Karpas-422 (cell line): ENCODE results near the gene STUB1. TPM values are rescaled to one million over a fixed set of nuclear protein-coding genes. Genes with fewer than 3 reads are reported as not detected.
"Not testable (repeated sequence)": the region's sequence is repeated elsewhere in the genome, so short reads cannot be mapped to it uniquely, and the experiment has no call there.

Source experiments
- DNase-seq: peaks from one replicate; pipeline ENCODE4 v3.0.0-alpha.2; 2015
- H2AFZ ChIP-seq: fragments of 200-600 bp; sonication (generic); 2 replicates; pipeline ENCODE4 v1.6.1; 2014; ENCODE audit warnings: antibody characterized with exemption, low read length, mixed read lengths
- H3K27ac ChIP-seq: fragments of 200-600 bp; sonication (generic); 2 replicates; pipeline ENCODE4 v1.5.1; 2014; ENCODE audit warnings: mild to moderate bottlenecking, low read length, moderate library complexity
- H3K27me3 ChIP-seq: fragments of 200-600 bp; sonication (generic); 2 replicates; pipeline ENCODE4 v1.6.1; 2014; ENCODE audit warnings: low read length, mixed read lengths
- H3K36me3 ChIP-seq: fragments of 200-600 bp; sonication (generic); 2 replicates; pipeline ENCODE4 v1.6.1; 2014; ENCODE audit warnings: low read length, mixed read lengths; ENCODE audit not compliant: insufficient read depth
- H3K4me1 ChIP-seq: fragments of 200-600 bp; sonication (generic); 2 replicates; pipeline ENCODE4 v1.6.1; 2014; ENCODE audit warnings: mild to moderate bottlenecking, low read length, mixed read lengths
- H3K4me2 ChIP-seq: fragments of 200-600 bp; sonication (generic); 2 replicates; pipeline ENCODE4 v1.6.1; 2014; ENCODE audit warnings: low read length, low read depth, mild to moderate bottlenecking; ENCODE audit not compliant: poor library complexity, severe bottlenecking
- H3K4me3 ChIP-seq: fragments of 200-600 bp; sonication (generic); 2 replicates; pipeline ENCODE4 v1.5.1; 2014; ENCODE audit warnings: mild to moderate bottlenecking, antibody characterized with exemption, low read length, mixed read lengths
- H3K79me2 ChIP-seq: fragments of 200-600 bp; sonication (generic); 2 replicates; pipeline ENCODE4 v1.6.1; 2014; ENCODE audit warnings: mild to moderate bottlenecking, low read length, mixed read lengths
- H3K9ac ChIP-seq: fragments of 200-600 bp; sonication (generic); 2 replicates; pipeline ENCODE4 v1.6.0; 2014; ENCODE audit warnings: low read length
- H3K9me2 ChIP-seq: fragments of 200-600 bp; sonication (generic), shearing (Covaris generic); replicated peaks from 2 replicates; pipeline ENCODE4 v1.6.0; 2014; ENCODE audit warnings: mild to moderate bottlenecking, low read length, moderate library complexity; ENCODE audit not compliant: insufficient read depth
- H3K9me3 ChIP-seq: fragments of 300-700, 200-600 bp; sonication (generic); 2 replicates; pipeline ENCODE4 v1.6.1; 2014; ENCODE audit warnings: low read length, mixed read lengths
- H4K20me1 ChIP-seq: fragments of 200-600 bp; sonication (generic); 2 replicates; pipeline ENCODE4 v1.6.1; 2014; ENCODE audit warnings: mild to moderate bottlenecking, antibody characterized with exemption, low read length, low read depth; ENCODE audit not compliant: insufficient read depth
- total RNA-seq: library from RNA; depleted of rRNA; stranded (reverse); fragments of >200 nt; shearing (Covaris generic); gene quantifications from 2 replicates; pipeline ENCODE4 v1.2.3, GENCODE V29; 2014; ENCODE audit warnings: low replicate concordance

The STUB1 gene
- total RNA-seq, 1 experiment from 2014 or later, result 145 TPM

- Histone ChIP-seq H3K9me3 (no peaks in the 10 kb centered on the region), H3K9ac (no peak overlapping the region), H3K4me3 (no peak overlapping the region), H3K4me1 (peaks cover 22% of the 10 kb centered on the region), H3K79me2 (peaks cover 3% of the 10 kb centered on the region; the same call in 1 of the 2 replicates), H2AFZ (no peak overlapping the region), H3K9me2 (no peaks in the 10 kb centered on the region), H3K4me2 (no peak overlapping the region), H3K27ac (no peak overlapping the region), H4K20me1 (peaks cover 20% of the 10 kb centered on the region; the same call in 1 of the 2 replicates), H3K36me3 (no peaks in the 10 kb centered on the region), H3K27me3 (no peaks in the 10 kb centered on the region)
- DNase-seq, result no peak
Observed at GRCh38 chr16:711084-711483, 30.9 kb downstream of the STUB1 start.

- H3K4me2 ChIP-seq, result no peak overlapping the region
- peak; percentile 90 for DNase-seq
- H3K9ac ChIP-seq, result no peak overlapping the region
- no peak overlapping the region for H3K4me3 ChIP-seq
- no peak overlapping the region for H2AFZ ChIP-seq
- peaks cover 25% of the 10 kb centered on the region; the same call in 1 of the 2 replicates for H4K20me1 ChIP-seq
- H3K9me2 ChIP-seq, result no peaks in the 10 kb centered on the region
- no peaks in the 10 kb centered on the region for H3K36me3 ChIP-seq
- peaks cover 4% of the 10 kb centered on the region; the same call in 1 of the 2 replicates for H3K79me2 ChIP-seq
- peaks cover 28% of the 10 kb centered on the region for H3K4me1 ChIP-seq
- no peaks in the 10 kb centered on the region for H3K9me3 ChIP-seq
- no peak overlapping the region for H3K27ac ChIP-seq
- no peaks in the 10 kb centered on the region for H3K27me3 ChIP-seq
Observed at GRCh38 chr16:711548-712320, 31.5 kb downstream of the STUB1 start.

- H3K27ac ChIP-seq, H3K27me3 ChIP-seq, H3K9ac ChIP-seq, H3K36me3 ChIP-seq, H3K9me2 ChIP-seq, H3K4me3 ChIP-seq, H3K9me3 ChIP-seq, H3K4me2 ChIP-seq, H2AFZ ChIP-seq, H3K79me2 ChIP-seq: not testable (repeated sequence)
- peaks cover 35% of the 10 kb centered on the region for H4K20me1 ChIP-seq
- peak; percentile 78 for DNase-seq
- H3K4me1 ChIP-seq, result peaks cover 39% of the 10 kb centered on the region
Observed at GRCh38 chr16:712740-713250, 32.6 kb downstream of the STUB1 start.

GRCh38 chr16:714079-714478 is 33.9 kb downstream of the STUB1 start:
- no peak overlapping the region for H2AFZ ChIP-seq
- H3K36me3 ChIP-seq, result no peaks in the 10 kb centered on the region
- H3K4me3 ChIP-seq, result no peak overlapping the region
- no peaks in the 10 kb centered on the region for H3K9me2 ChIP-seq
- no peaks in the 10 kb centered on the region for H3K9me3 ChIP-seq
- H3K4me2 ChIP-seq, result peak overlapping the region; percentile 48
- no peak overlapping the region for H3K9ac ChIP-seq
- H3K4me1 ChIP-seq, result peaks cover 46% of the 10 kb centered on the region
- H3K27ac ChIP-seq, result no peak overlapping the region
- H4K20me1 ChIP-seq, result peaks cover 38% of the 10 kb centered on the region
- DNase-seq, result no peak
- H3K79me2 ChIP-seq, result peaks cover 4% of the 10 kb centered on the region; the same call in 1 of the 2 replicates
- H3K27me3 ChIP-seq, result no peaks in the 10 kb centered on the region

GRCh38 chr16:714558-715476 is 34.6 kb downstream of the STUB1 start, which contains the start of gene METRN:
Gene METRN, plus strand, starts transcription at chr16:715118. Its CDS starts 172 bp downstream, at chr16:715290.
- peaks cover 4% of the 10 kb centered on the region; the same call in 1 of the 2 replicates for H3K79me2 ChIP-seq
- peak within 1 kb of the TSS; percentile 63 for H3K27ac ChIP-seq
- 0 out of 2 replicates have a peak within 1 kb of the TSS, but pooled peaks have one; percentile 14 for H2AFZ ChIP-seq
- peaks cover 50% of the 10 kb centered on the region for H3K4me1 ChIP-seq
- H3K4me2 ChIP-seq, result peak within 1 kb of the TSS; percentile 70
- H3K4me3 ChIP-seq, result peak within 1 kb of the TSS; percentile 81
- H3K9me3 ChIP-seq, result no peaks in the 10 kb centered on the region
- no peaks in the 10 kb centered on the region for H3K27me3 ChIP-seq
- H3K36me3 ChIP-seq, result no peaks in the 10 kb centered on the region
- peak within 1 kb of the TSS; percentile 84 for H3K9ac ChIP-seq
- no peaks in the 10 kb centered on the region for H3K9me2 ChIP-seq
- DNase-seq, result peak; percentile 96
- H4K20me1 ChIP-seq, result peaks cover 37% of the 10 kb centered on the region

- Histone ChIP-seq H3K27me3 (no peaks in the 10 kb centered on the region), H3K9me2 (no peaks in the 10 kb centered on the region), H3K79me2 (peaks cover 7% of the 10 kb centered on the region; the same call in 1 of the 2 replicates), H3K36me3 (no peaks in the 10 kb centered on the region), H3K4me2 (peak overlapping the region; percentile 70), H4K20me1 (peaks cover 31% of the 10 kb centered on the region), H3K9ac (peak overlapping the region; percentile 84), H3K4me3 (peak overlapping the region; percentile 81), H3K4me1 (peaks cover 52% of the 10 kb centered on the region), H3K27ac (peak overlapping the region; percentile 63), H3K9me3 (no peaks in the 10 kb centered on the region), H2AFZ (no peak overlapping the region)
- DNase-seq, result peak; percentile 74
Observed at GRCh38 chr16:715477-716199, 35.4 kb downstream of the STUB1 start.

GRCh38 chr16:716200-716568 is 36.0 kb downstream of the STUB1 start:
- no peak for DNase-seq
- Histone ChIP-seq H3K9me2 (no peaks in the 10 kb centered on the region), H2AFZ (no peak overlapping the region), H3K27me3 (no peaks in the 10 kb centered on the region), H3K79me2 (peaks cover 7% of the 10 kb centered on the region; the same call in 1 of the 2 replicates), H3K9ac (peak overlapping the region; percentile 84), H3K9me3 (no peaks in the 10 kb centered on the region), H3K4me2 (peak overlapping the region; percentile 70), H3K4me3 (peak overlapping the region; percentile 81), H3K27ac (peak overlapping the region; percentile 63), H4K20me1 (peaks cover 31% of the 10 kb centered on the region), H3K36me3 (no peaks in the 10 kb centered on the region), H3K4me1 (peaks cover 52% of the 10 kb centered on the region)
